Measurements from ENCODE around the gene ARHGAP15.

The ARHGAP15 gene

DNA sequence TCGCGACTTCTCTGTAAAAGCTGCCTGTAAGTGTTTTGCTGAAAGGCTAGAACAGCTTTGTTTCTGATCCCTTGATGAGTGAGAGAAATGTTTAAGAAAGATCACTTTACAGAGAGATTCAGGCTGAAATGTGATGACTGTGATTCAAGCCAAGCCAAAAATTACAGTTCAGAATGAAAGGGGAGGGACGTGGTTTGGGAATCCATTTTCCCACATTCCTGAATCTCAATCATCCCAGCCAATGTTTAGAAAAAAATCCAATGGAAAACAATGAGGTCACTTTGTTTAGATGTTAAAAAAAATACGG is 416.7 kb downstream of the ARHGAP15 start:
- DNase-seq = no peak

DNA sequence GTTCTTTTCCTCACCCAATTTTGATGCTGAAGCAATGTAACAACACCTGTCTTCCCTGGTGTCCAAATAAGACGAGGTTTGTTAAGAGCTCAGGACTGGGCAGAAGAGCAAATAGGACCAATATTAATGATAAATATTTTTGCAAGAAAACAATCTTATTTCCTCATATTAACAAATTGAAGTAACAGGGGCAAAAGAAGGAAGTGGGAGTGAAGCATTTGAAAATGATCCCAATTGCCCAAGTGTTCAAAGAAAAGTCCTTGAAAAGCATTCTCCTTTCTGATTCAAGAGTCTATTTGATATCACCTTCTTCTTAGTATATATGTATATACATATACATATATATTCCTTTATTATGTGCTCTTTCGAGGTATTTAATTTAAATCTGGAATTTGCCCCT is 418.8 kb downstream of the ARHGAP15 start:
- DNase-seq = no peak

DNA sequence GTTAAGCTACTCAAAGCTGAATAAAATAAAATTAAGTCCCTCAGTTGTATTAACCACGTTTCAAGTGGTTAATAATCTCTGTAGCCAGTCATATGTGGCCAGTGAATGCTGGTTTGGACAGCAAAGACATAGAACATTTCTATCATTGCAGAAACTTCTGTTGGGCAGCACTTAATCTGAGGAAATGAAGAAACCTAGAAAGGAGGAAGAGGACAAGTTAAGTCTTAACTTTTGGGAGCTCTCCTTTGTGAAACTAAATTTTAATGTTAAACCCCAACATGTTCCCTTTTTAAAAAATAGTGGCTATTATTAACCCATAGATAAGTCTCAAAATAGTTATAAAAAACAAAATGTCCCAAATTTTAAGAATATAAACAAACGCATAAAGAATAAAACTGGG is 421.3 kb downstream of the ARHGAP15 start:
- DNase-seq = no peak

DNA sequence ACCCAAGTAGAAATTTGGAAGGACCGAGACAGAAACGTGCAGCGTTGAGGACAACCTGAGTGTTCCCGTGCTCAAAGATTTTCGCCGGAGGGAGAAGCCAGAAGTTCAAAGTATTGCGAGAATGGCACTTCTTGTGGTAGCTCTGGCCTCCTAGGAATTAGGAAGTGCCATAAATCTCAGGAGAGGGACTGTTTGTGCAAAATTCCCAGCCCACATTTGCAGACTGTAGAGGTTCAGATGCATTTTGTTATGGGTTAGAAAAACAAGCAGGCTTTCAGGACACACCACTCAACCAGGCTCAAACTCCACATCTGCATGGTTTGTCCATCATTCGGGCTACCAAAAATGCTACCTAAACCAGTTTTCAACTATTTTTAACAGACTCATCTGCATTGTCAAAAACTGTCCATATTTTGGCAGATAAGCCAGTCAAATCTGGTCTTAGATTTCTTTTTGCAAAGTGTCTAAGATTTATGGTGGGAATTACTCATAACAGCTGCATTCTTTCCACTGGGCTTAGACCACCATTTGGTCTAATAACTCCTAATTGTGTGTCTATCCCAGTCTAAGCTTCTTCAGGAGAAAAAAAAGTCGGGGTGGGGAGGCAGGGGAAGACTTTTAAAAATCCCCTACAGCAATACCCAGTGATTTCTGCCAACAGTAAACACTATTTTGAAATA is 422.9 kb downstream of the ARHGAP15 start:
- DNase-seq = no peak

DNA sequence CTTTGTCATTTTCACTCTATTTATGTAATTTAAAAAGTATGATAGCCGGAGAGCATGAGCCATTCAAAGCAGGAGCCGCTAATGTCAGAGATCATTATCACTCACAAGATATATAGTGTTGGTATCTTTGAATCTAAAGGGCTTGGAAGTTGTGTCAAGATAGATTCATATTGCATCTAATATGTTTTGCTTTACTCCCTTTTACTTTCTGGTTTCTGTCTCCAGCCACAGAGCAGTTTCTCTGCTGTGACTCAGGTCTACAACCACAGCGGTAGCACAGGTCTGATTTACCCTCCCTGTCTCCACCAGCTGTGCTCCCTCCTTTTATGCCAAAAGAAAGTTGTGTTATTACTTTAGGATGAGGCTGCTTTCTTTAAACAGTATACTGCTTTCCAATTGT is 424.0 kb downstream of the ARHGAP15 start:
- no peak for DNase-seq

DNA sequence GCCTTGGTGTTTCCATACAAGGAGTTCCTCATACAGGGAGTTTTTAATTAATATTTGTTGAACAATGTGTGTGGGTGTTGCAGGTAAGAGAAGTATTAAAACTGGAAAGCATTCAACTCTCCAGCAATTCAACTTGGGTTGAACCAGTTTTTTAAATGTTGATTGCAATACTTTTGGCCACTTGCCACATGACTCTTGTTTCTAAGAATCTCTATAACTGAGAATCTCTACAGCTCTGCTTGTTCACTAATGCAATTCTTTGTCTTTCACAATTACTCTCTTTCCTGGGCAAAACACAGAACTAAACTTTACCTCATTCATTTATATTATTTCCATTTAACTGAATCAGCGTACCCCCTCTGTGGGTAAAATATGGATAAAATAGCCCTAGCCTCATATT is 429.4 kb downstream of the ARHGAP15 start:
- DNase-seq = no peak

DNA sequence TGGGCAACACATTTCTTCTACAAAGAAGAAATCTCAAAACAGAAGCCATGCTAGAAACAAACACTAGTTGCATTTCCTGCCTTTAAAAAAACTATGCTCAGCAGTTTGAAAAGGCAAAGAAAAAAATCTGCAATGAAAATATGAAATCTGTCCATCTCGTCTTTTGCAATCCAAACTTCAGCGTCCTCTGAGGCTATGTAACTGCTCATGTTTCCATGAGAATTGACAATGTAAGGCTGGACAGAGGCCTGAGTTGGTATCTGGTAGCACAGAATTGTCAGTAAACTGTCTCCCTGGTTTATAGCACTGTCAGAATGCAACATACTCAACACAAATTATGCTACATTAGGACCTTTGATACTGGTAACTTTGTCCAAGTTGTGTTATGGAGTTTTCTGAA is 429.9 kb downstream of the ARHGAP15 start:
- DNase-seq = no peak

DNA sequence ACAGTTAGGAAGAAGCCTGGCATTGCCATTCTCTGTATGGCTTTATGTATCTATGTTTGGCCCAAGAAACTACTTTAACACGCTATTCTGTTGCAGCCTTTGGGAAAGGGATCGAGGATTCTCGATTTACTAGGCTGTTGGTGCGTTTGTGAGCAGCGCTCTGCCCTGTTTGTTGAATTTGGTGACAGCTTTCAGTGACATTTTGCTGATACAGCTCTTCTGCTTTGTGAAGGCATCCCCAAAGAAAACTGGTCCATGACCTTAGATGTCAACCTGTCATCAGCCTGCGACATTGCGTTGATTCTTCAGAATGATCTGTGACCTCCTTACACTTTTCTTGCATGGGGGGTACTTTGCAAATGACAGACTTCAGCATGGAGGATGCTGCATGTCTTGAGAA is 431.5 kb downstream of the ARHGAP15 start:
- no peak for DNase-seq

DNA sequence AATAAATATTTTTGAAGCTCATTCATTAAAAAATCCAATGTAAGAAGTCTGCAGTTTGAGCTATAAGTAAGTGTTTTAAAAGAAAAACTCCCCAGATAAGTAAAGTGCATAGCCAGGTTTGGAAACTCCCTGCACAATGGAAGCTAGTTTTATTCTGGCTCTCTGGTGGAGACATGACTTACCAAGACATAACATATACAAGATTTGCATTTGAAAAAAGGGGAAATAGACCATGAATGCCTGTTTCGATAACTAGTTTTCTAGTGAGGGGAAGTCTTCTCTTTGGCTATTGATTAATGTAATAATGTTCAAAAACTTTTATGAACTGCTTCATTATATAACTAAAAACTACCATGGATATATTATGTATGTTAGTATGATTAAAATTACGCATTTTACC is 435.2 kb downstream of the ARHGAP15 start:
- DNase-seq = no peak

DNA sequence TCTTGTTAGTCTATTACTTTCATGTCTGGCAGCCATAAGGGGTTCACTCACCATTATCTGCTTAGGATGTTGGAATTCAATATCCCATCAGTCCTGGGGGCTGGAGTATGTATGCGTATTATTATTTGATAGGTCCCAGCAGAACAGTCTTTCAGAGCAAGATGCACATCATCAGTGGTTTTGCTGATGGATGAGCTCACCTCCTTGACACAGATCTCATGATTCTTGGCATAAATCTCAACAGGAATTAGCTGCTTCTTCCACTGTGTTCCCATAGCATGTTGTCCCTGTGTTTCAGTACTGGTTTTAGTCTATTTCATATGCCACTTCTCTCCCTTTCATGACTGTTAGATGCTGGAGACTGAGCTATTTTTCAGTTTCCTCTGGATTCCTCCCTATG is 442.5 kb downstream of the ARHGAP15 start:
- DNase-seq = no peak

DNA sequence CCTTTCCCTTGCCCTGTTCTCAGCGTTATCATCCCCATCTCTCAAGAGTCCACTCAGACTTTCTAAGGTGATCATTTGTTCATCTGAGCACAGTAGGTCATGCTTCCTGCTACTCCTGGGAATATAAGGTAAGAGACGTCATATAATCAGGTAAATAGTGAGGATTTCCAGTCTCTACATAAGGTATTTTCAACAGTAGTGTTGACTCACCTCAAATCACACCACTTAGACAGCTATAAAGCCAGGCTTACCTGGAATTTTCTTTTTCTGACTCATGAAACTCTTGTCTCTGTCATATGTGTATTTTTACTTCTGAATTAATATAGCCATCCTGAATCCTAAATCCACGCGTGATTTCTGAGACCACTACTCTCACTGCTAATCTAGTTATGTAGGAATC is 443.2 kb downstream of the ARHGAP15 start:
- DNase-seq = no peak

DNA sequence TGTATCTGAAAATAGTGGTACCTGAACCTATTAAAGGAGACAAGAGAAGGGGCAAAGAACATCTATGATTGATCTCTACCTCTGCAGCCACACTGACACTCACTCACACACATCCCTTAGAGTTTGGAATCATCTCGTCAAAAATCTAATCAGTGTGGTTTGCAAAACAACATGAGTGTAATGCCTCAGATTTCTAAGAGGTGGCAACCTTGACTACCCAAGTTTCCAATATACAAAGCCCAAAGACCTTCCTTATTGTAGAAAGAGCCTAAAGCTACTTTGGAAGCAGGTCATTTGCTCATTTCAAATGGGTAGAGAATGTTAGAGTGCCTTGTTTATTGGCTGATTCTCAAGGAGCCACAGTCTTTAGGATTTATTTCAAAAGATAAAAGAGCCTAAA is 444.9 kb downstream of the ARHGAP15 start:
- peak in 1 of 3 experiments; percentile 9 for DNase-seq

DNA sequence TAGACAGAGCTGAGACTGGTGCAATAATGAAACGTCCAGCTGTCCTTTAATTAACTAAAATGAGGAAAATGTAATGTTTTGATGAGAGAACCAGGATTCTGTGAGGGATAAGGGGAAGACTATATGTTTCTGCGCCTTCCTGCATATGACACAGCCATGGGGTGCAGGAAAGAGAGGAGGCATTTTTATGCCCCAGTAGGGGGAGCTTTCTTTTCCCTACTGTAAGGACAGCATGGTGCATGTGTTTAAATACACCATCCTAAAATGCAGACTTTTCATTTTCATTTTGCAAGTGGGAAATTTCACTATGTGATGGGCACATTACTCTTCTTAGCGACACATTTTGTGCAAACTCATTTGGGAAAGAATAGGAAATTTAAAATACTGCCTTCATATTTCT is 446.1 kb downstream of the ARHGAP15 start:
- DNase-seq = no peak

DNA sequence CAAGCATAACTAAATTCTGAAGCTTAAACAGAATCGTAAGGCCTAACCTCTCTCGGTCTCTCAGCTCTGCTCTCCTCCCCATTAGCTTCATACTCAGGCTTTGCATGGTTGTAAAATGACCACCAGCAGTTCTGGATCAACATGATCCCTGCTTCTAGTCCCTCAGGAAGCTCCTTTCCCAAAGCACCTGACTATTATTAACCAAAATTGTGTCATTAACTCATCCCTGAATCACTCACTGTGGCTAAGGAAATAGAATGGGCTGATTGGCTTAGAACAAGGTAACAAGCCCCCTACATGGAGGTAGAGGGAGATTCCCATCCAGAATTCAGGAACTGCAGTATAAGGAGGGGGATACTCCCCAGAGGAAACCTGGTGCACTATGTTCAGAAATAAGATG is 448.3 kb downstream of the ARHGAP15 start:
- no peak for DNase-seq

DNA sequence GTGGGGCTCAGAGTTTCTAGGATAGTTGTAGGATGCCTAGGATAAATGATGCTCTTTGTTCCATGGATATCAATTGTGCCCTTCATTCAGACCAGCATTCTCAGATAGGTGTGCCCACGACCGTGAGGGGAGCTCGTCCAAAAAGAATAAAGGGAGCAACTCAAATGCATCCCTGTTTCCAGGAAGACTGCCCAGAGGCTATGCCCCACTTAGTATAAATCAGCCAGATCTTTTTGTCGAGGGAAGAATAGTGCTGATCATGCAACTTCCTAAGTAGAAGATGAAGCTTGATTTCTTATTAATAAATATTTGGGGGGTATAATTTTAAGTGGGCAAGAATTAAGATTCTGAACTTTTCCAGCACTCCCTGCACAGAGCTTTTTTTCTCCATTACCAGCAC is 450.2 kb downstream of the ARHGAP15 start:
- no peak for DNase-seq

DNA sequence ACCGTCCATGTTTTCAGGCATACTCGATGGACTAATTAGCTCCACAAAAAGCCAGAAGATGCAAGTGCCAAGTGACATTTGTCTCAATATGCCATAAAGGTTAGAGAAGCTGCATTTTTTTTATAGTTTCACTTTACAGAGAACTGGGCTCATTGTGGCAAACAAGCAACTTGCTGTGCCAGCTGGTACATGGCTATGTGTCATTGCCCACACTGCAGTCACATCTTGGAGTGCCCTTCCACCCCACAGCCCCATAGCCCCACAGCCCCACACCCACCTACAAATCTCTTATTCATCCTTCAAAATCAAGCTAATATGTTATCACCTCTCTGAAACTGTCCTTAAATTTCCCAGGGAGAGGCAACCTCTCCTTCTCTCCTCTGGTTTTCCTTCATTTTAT is 451.9 kb downstream of the ARHGAP15 start:
- no peak for DNase-seq

DNA sequence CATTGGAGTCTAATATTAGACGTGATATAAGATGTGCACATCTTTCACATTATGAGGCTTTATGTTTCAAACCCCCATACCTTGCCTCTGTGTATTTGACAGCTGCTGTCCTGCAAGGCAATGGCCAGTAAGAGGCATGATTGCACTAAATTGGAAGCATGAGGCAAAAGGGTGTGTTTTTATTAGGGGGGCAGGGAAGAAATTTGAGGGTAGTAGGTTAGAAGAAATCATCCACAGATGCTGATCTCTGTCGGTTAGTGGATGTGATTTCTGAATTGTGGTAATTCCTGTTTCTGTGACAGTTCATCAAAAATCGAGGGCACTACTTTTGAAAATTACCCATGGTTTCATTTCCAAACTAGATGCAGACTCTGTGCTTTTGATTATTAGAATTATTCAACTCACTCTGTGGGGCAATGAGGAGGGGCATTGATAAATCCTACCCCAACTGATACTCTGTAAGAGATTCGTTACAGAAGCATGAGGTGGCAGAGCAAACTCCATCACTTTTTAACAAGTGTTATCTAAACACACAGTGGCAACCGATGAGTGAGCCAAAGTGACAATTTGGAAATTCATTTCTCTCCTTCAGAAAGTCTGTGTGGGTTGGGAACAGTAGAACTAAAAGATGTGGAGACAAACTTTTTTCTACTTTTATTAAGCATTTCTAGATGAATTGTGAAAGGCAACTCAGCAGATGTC is 453.0 kb downstream of the ARHGAP15 start:
- DNase-seq = peak in 1 of 3 experiments; percentile 17

DNA sequence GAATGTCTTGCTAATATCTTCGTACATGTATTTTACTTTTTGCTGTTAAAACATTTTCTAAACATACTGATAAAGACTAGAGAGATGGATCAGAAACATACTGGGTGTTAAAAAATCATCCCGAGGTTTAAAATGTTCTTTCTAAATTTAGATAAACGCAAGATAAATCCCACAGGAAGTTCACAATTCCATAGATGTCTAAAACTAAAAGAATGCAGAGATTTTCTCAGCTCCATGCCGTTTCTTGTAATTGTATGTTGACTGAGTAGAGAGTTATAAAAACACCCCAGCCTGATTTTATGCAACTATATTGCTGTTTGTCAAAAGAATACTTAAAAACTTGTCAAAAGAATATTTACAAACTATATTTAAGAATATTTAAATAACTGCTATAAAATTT is 455.7 kb downstream of the ARHGAP15 start:
- DNase-seq = no peak

DNA sequence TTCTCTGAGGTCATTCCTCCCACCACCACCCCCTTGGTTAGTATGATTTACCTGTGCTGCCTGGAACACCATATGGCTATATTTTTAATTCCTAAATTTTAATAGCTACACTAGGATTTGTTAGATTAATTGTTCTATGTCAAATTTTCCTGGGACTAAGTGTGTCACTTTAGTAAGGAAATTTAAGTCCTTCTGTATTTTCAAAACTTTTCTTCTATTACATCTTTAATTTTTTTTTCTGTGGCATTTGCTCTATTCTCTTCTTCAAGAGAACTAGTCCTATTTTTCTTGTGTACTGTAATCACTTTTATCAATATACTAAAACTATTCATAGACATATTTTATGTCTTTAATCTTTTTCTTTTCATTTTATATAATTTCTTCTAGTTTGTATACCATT is 456.9 kb downstream of the ARHGAP15 start:
- no peak for DNase-seq

DNA sequence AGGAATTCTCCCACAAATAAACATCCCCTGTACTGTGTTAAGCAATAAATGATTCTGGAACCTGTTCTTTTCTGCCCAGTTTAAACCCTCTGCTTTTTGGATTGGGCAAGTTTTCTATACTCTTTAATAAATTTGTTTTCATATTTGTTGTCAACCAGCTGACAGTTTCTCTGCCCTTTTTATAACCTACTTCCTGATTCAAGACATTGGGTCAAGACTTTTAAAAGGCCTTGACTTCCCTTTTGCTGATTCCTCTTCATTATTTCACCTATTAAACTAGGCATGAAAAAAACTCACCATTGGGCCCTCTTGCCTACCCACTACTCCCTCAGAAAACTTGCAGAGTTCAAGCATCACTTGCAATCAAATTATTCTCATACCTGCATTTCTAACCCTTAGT is 459.5 kb downstream of the ARHGAP15 start:
- no peak for DNase-seq

DNA sequence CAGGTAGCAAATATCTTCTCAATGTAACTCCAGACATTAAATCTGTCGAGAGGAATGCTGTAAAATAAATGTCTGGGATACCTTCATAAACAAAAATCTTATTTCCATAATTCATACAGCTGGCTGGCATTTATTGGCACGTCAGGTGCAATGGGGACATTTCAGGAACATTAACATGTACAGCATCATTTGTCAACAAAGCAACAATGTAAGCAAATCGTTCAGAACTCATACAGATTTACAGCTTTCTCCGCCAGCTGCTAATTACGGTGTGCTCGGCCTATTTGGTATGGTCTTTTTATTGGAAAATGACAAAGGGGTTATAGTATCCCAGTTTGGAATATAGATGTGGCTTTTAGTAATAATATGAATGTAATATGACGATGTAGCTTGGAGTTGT is 464.9 kb downstream of the ARHGAP15 start:
- DNase-seq = peak in 2 of 3 experiments; percentile 22 to 65

DNA sequence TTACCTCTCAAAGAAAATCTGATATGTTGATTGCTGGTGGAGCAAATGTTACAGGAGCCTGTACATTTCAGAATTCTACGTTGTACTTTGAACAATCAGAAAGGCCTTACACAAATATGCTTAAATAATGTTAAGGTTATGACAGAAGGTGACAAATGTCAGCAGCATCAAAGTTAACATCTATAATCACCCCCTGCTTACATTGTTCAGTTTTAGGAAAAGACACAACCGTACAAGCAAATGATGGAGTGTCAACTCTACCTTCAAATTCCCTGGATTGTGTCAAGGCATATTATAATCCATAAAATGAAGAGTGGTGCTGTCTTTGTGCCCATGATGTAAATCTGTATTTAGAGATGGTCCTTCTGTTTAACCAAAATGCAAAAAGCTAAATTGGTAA is 465.5 kb downstream of the ARHGAP15 start:
- no peak for DNase-seq

DNA sequence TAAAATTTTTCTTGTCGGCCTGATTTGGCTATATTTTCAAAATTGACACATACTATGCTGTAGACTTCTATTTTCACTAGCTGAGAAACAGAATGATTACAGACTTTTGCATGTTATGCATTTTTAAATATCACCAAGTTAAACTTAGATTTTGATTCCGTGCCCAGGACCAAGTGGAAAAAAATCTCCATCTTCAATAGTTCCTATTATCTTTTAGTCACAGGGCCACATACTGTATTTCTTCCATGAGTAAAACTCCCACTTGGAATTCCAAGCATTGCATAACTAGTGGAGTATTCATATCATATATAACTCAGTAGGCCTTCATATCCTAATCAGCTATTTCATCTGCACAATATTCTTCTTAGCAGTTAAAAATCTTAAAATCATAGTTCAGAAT is 470.9 kb downstream of the ARHGAP15 start:
- no peak for DNase-seq

DNA sequence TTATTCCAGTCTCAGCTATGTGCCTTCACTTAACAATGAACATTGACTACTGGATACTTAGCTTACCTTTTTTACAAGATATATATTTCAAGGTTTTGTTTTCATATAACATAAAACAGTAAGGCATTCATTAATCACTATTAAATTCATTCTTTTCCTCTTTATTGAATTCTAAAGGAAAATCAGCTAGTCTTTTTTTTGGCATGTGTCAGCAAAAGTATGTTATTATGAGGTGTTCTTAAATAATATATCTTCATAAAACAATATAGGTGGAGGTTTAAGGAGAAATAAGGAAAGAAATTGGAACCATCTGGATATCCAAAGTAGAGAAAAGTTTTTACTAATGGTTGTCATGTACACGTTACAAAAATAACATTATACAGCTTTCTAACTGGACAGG is 472.6 kb downstream of the ARHGAP15 start:
- no peak for DNase-seq

DNA sequence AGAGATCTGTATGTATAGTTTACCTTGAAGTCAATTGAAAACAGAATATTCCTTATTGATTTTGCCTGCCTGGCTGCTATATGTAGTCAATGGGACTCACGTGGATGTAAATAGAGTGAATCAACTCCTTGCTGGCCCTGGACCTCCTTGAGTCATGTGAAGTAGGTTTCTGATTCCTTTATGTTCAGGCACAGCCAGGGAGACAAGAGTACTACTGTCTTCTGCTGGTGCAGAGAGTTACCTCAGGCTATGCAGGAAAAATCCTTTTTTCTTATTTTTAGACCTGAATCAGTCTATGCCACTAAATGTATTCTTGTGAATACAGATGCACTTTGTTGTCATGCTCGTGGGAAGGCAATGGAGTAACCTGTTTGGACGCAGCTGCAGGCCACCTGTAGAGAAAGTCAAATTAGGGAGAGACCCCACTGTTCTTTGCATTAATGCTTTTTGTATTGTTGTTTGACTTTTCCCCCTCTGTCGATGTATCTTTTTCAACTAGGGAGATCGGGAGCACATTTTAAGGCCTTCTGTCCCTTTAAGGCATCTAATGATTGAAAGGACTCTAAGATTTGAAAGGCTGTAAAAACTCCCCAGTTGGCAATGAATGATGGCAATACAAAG is 473.9 kb downstream of the ARHGAP15 start:
- DNase-seq = peak in 2 of 3 experiments; percentile 20 to 72

All from NCI-H1417 (cell line).